GM18867 (cell line): ENCODE measurements around the gene NES.
A peak's percentile ranks its signal among the peaks of the same experiment; 100 is the strongest.

Experiments used
- ATAC-seq: cut with Tn5 transposase; IDR thresholded peaks from one replicate; pipeline ENCODE4 v1.9.1; 2021; ENCODE audit warnings: mild to moderate bottlenecking, moderate library complexity; ENCODE audit not compliant: unreplicated experiment

NES gene

GRCh38 chr1:156684227-156684782 is 7.1 kb upstream of the NES start:
- ATAC-seq: peak; percentile 42

- ATAC-seq: no peak
These were observed 5.1 kb upstream of the NES start for GRCh38 chr1:156682166-156682890.

GRCh38 chr1:156681196-156681960 is 4.2 kb upstream of the NES start:
- no peak for ATAC-seq

- ATAC-seq: no peak
These were observed 2.8 kb upstream of the NES start for GRCh38 chr1:156680056-156680455.

- no peak for ATAC-seq
These were observed 699 bp upstream of the NES start for GRCh38 chr1:156677616-156678596.

GRCh38 chr1:156676114-156676819 is 940 bp downstream of the NES start:
- no peak for ATAC-seq

GRCh38 chr1:156675210-156676113 is 1.7 kb downstream of the NES start:
- ATAC-seq: no peak

GRCh38 chr1:156673387-156674121 is 3.7 kb downstream of the NES start:
- ATAC-seq: no peak

GRCh38 chr1:156671804-156672203 is 5.4 kb downstream of the NES start:
- no peak for ATAC-seq

GRCh38 chr1:156670791-156671190 is 6.4 kb downstream of the NES start:
- ATAC-seq: no peak

GRCh38 chr1:156670359-156670758 is 6.8 kb downstream of the NES start:
- ATAC-seq: no peak

GRCh38 chr1:156669794-156670193 is 7.4 kb downstream of the NES start:
- ATAC-seq: no peak

GRCh38 chr1:156668801-156669637 is 8.2 kb downstream of the NES start:
- ATAC-seq: no peak

GRCh38 chr1:156667968-156668709 is 9.1 kb downstream of the NES start:
- ATAC-seq: no peak

- ATAC-seq: no peak
These were observed 9.6 kb downstream of the NES start for GRCh38 chr1:156667610-156667967.

GRCh38 chr1:156666862-156667609 is 10.2 kb downstream of the NES start:
- no peak for ATAC-seq
